Neural progenitor cell (in vitro differentiated cells): ENCODE results near the gene ADAT1. TPM values are rescaled to one million over a fixed set of nuclear protein-coding genes. Genes with fewer than 3 reads are reported as not detected.

Experiments
- DNase-seq: peaks from one replicate; pipeline ENCODE4 v3.0.0-alpha.2; 2016; ENCODE audit warnings: low spot score
- H2AFZ ChIP-seq: fragments of 200-600 bp; sonication (generic); replicated peaks from 2 replicates; pipeline ENCODE4 v1.6.1; 2016; ENCODE audit warnings: antibody characterized with exemption
- H3F3A ChIP-seq: fragments of 200-600 bp; sonication (generic); 2 replicates; pipeline ENCODE4 v1.6.1; 2016; ENCODE audit warnings: antibody characterized with exemption, low read depth
- H3K27ac ChIP-seq: fragments of 200-600 bp; sonication (generic); 2 replicates; pipeline ENCODE4 v1.5.1; 2016; ENCODE audit warnings: mild to moderate bottlenecking
- H3K27me3 ChIP-seq: fragments of 200-600 bp; sonication (generic); 2 replicates; pipeline ENCODE4 v1.6.1; 2016; ENCODE audit warnings: mild to moderate bottlenecking, moderate library complexity
- H3K36me3 ChIP-seq: fragments of 200-600 bp; sonication (generic); 2 replicates; pipeline ENCODE4 v1.5.1; 2016
- H3K4me1 ChIP-seq: fragments of 200-600 bp; sonication (generic); 2 replicates; pipeline ENCODE4 v1.6.1; 2016; ENCODE audit warnings: mixed run types
- H3K4me2 ChIP-seq: fragments of 200-600 bp; sonication (generic); 2 replicates; pipeline ENCODE4 v1.6.1; 2016
- H3K4me3 ChIP-seq: fragments of 200-600 bp; sonication (generic); 2 replicates; pipeline ENCODE4 v1.5.1; 2016
- H3K79me2 ChIP-seq: fragments of 200-600 bp; sonication (generic); 2 replicates; pipeline ENCODE4 v1.6.1; 2016; ENCODE audit warnings: low read depth
- H3K9ac ChIP-seq: fragments of 200-600 bp; sonication (generic); 2 replicates; pipeline ENCODE4 v1.6.1; 2016
- H3K9me3 ChIP-seq: fragments of 200-600 bp; sonication (generic); 2 replicates; pipeline ENCODE4 v1.5.1; 2016; ENCODE audit warnings: low read depth
- H4K20me1 ChIP-seq: fragments of 200-600 bp; sonication (generic); 2 replicates; pipeline ENCODE4 v1.6.1; 2016; ENCODE audit warnings: low read depth
- H3K27ac Mint-ChIP-seq: 3 replicates; pipeline ENCODE4 v1.8.0; 2021; ENCODE audit warnings: mixed read lengths
- H3K27me3 Mint-ChIP-seq: 2 replicates; pipeline ENCODE4 v1.8.0; 2022; ENCODE audit warnings: low read depth, mild to moderate bottlenecking, inconsistent platforms, moderate library complexity, mixed read lengths; ENCODE audit not compliant: insufficient read depth
- H3K36me3 Mint-ChIP-seq: 3 replicates; pipeline ENCODE4 v1.8.0; 2021; ENCODE audit warnings: mixed read lengths
- H3K4me1 Mint-ChIP-seq: 3 replicates; pipeline ENCODE4 v1.8.0; 2021; ENCODE audit warnings: mixed read lengths
- H3K4me3 Mint-ChIP-seq: 3 replicates; pipeline ENCODE4 v1.8.0; 2021; ENCODE audit warnings: mild to moderate bottlenecking, moderate library complexity, mixed read lengths
- H3K9me3 Mint-ChIP-seq: 3 replicates; pipeline ENCODE4 v1.8.0; 2020; ENCODE audit warnings: mixed read lengths
- CTCF ChIP-seq: fragments of 200-600 bp; sonication (generic); IDR thresholded peaks from 2 replicates; pipeline ENCODE4 v1.5.1; 2017; ENCODE audit warnings: antibody characterized with exemption, mild to moderate bottlenecking
- EZH2 ChIP-seq: fragments of 200-600 bp; sonication (generic); IDR thresholded peaks from 2 replicates; pipeline ENCODE4 v1.6.1; 2017; ENCODE audit warnings: antibody characterized with exemption, mild to moderate bottlenecking, moderate library complexity
- EZH2phosphoT487 ChIP-seq: fragments of 200-600 bp; sonication (generic); IDR thresholded peaks from 2 replicates; pipeline ENCODE4 v1.6.1; 2017; ENCODE audit warnings: antibody characterized with exemption
- total RNA-seq: library from RNA; depleted of rRNA; stranded (reverse); fragments of >200 nt; gene quantifications from 2 replicates; pipeline ENCODE4 v1.2.3, GENCODE V29; 2015; ENCODE audit warnings: low replicate concordance

Gene ADAT1
- total RNA-seq, 1 donor from 2014 or later: 76.6 TPM

GRCh38 chr16:75614066-75614897, 8.8 kb downstream of the ADAT1 start:
- Mint-ChIP-seq H3K27me3 (no peaks in the 10 kb centered on the region), H3K4me1 (no peaks in the 10 kb centered on the region), H3K36me3 (peaks cover 24% of the 10 kb centered on the region), H3K4me3 (no peak overlapping the region), H3K27ac (no peak overlapping the region), H3K9me3 (no peaks in the 10 kb centered on the region)
- Histone ChIP-seq H3F3A (no peaks in the 10 kb centered on the region), H3K27me3 (no peaks in the 10 kb centered on the region), H3K36me3 (no peaks in the 10 kb centered on the region), H3K4me2 (no peak overlapping the region), H3K4me1 (no peaks in the 10 kb centered on the region), H3K9me3 (no peaks in the 10 kb centered on the region), H3K27ac (no peak overlapping the region), H3K4me3 (no peak overlapping the region), H3K79me2 (no peaks in the 10 kb centered on the region), H2AFZ (no peak overlapping the region), H3K9ac (no peak overlapping the region), H4K20me1 (no peaks in the 10 kb centered on the region)
- DNase-seq: no peak
- TF ChIP-seq CTCF (no peak), EZH2 (no peak), EZH2phosphoT487 (no peak)

DNA sequence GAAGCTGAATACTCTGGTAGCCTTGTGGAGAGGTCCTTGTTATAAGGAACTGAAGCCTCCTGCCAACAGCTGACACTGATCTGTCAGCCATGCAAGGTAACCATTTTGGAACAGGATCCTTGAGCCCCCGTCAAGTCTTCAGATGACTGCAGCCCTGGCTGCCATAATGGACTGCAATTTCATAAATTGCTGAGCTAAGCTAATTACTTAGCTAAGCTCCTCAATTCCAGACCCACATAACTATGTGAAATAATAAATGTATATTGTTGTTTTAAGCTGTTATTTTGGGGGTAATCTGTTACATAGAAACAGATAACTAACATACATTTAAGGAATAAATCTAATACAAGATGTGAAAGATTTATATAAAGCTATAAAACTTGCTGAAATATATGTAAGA, 16.6 kb downstream of the ADAT1 start:
- Mint-ChIP-seq H3K27me3 (no peaks in the 10 kb centered on the region), H3K36me3 (peaks cover 33% of the 10 kb centered on the region)

DNA sequence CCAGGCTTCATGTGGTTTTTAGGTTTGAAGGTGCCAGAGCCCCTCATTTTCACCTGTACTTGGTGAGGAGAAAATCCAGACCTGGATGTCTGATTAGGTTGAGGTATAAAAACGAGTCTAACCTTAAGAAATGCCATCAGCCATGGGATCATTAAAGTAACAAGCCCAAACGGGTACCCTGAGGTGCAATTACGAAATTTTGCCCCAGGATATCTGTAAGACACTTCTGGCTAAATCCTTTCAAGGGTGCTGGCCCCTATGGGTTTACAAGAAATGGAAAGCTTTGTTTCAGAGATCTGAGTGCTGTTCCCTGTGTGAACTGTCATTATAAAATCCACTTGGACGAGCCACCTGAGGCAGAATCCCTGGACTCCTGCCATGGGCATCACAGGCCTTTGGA, 19.8 kb downstream of the ADAT1 start:
- Histone ChIP-seq H3K9me3 (no peaks in the 10 kb centered on the region), H3K4me3 (no peak overlapping the region), H3K27me3 (no peaks in the 10 kb centered on the region), H3K36me3 (peaks cover 21% of the 10 kb centered on the region), H4K20me1 (no peaks in the 10 kb centered on the region), H3K4me2 (no peak overlapping the region), H3K79me2 (no peaks in the 10 kb centered on the region), H3F3A (no peaks in the 10 kb centered on the region), H3K9ac (no peak overlapping the region), H2AFZ (no peak overlapping the region), H3K4me1 (no peaks in the 10 kb centered on the region), H3K27ac (no peak overlapping the region)
- Mint-ChIP-seq H3K4me1 (no peaks in the 10 kb centered on the region), H3K27ac (no peak overlapping the region), H3K4me3 (no peak overlapping the region), H3K36me3 (peaks cover 37% of the 10 kb centered on the region), H3K27me3 (no peaks in the 10 kb centered on the region), H3K9me3 (peaks cover 2% of the 10 kb centered on the region)
- DNase-seq: no peak
- no peak for TF ChIP-seq EZH2
- TF ChIP-seq EZH2phosphoT487: no peak
- TF ChIP-seq CTCF: no peak

More for the DNA sequence above, 16.6 kb downstream of the ADAT1 start:
- no peak overlapping the region for H3K4me3 Mint-ChIP-seq
- TF ChIP-seq EZH2 (no peak), EZH2phosphoT487 (no peak), CTCF (no peak)
- Histone ChIP-seq H3K9me3 (no peaks in the 10 kb centered on the region), H3K36me3 (peaks cover 21% of the 10 kb centered on the region), H3K4me1 (no peaks in the 10 kb centered on the region), H3K4me3 (no peak overlapping the region), H3K27ac (no peak overlapping the region), H3K79me2 (no peaks in the 10 kb centered on the region), H3K27me3 (no peaks in the 10 kb centered on the region), H3K9ac (no peak overlapping the region), H3K4me2 (no peak overlapping the region), H4K20me1 (no peaks in the 10 kb centered on the region), H2AFZ (no peak overlapping the region), H3F3A (no peaks in the 10 kb centered on the region)
- H3K4me1 Mint-ChIP-seq: no peaks in the 10 kb centered on the region
- H3K9me3 Mint-ChIP-seq: peaks cover 2% of the 10 kb centered on the region
- no peak overlapping the region for H3K27ac Mint-ChIP-seq
- no peak for DNase-seq
